ENCODE data around the gene IQGAP3.

- no peak for TF ChIP-seq GATA3 (IDR thresholded peaks at IDR 0.05; ENCODE audit: low read depth, low read length)
- no peak for TF ChIP-seq GATA2 (IDR thresholded peaks at IDR 0.05; ENCODE audit: low read depth, low read length)
These were observed 29.3 kb downstream of the IQGAP3 start for GRCh38 chr1:156543066-156543465.

Data from SH-SY5Y (cell line).